CD8-positive, alpha-beta memory T cell (primary cell): Measurements from ENCODE around the gene ARFRP1. TPM values are rescaled to one million over a fixed set of nuclear protein-coding genes. Genes with fewer than 3 reads are reported as not detected.
"Not testable (repeated sequence)": the region's sequence is repeated elsewhere in the genome, so short reads cannot be mapped to it uniquely, and the experiment has no call there.

Experiments used
- CTCF ChIA-PET: fragments of 350-600 bp; sonication (Branson Sonifier 250); formaldehyde crosslinking; loops from one replicate; lab custom pipeline; 2021; ENCODE audit warnings: antibody characterized with exemption; lab: Charles Lee
- POLR2A ChIA-PET: fragments of 350-600 bp; sonication (Branson Sonifier 250); formaldehyde crosslinking; loops from one replicate; lab custom pipeline; 2021; ENCODE audit warnings: antibody characterized with exemption; lab: Charles Lee
- DNase-seq, 5 donors: peaks; one replicate each; pipeline versions ENCODE4 v3.0.0 to v3.0.0-alpha.2; 2020 to 2022; ENCODE audit warnings: mixed read lengths in 1 of 5
- H3K27ac ChIP-seq: one replicate; pipeline ENCODE4 v1.7.0; 2013; ENCODE audit warnings: low read depth, mild to moderate bottlenecking, low read length, moderate library complexity
- H3K27me3 ChIP-seq: 2 replicates; pipeline ENCODE4 v1.7.0; 2013; ENCODE audit warnings: low read length, mild to moderate bottlenecking; ENCODE audit not compliant: insufficient read depth, poor library complexity, severe bottlenecking
- H3K36me3 ChIP-seq: 2 replicates; pipeline ENCODE4 v1.7.0; 2013; ENCODE audit warnings: mild to moderate bottlenecking, low read length, moderate library complexity; ENCODE audit not compliant: insufficient read depth
- H3K4me1 ChIP-seq: 2 replicates; pipeline ENCODE4 v1.7.0; 2013; ENCODE audit warnings: mild to moderate bottlenecking, low read length, moderate library complexity; ENCODE audit not compliant: insufficient read depth
- H3K4me3 ChIP-seq: 2 replicates; pipeline ENCODE4 v1.7.0; 2013; ENCODE audit warnings: mild to moderate bottlenecking, low read length
- H3K9me3 ChIP-seq: 2 replicates; pipeline ENCODE4 v1.7.0; 2013; ENCODE audit warnings: mild to moderate bottlenecking, low read length
- H3K27ac Mint-ChIP-seq, 8 donors: one replicate each; pipeline ENCODE4 v1.8.0; 2020 to 2021; ENCODE audit warnings: mixed read lengths in 8 of 8, mild to moderate bottlenecking in 6 of 8, inconsistent platforms in 3 of 8, moderate library complexity in 3 of 8
- H3K27me3 Mint-ChIP-seq, 2 donors: one replicate each; pipeline ENCODE4 v1.8.0; 2020 to 2021; ENCODE audit warnings: mixed read lengths in 2 of 2, mild to moderate bottlenecking in 1 of 2, moderate library complexity in 1 of 2
- H3K36me3 Mint-ChIP-seq, 3 donors: one replicate each; pipeline ENCODE4 v1.8.0; 2020 to 2021; ENCODE audit warnings: mixed read lengths in 3 of 3, inconsistent platforms in 1 of 3, mild to moderate bottlenecking in 1 of 3
- H3K4me1 Mint-ChIP-seq, 3 donors: one replicate each; pipeline ENCODE4 v1.8.0; 2020 to 2021; ENCODE audit warnings: mixed read lengths in 3 of 3, inconsistent platforms in 1 of 3, mild to moderate bottlenecking in 1 of 3
- H3K4me3 Mint-ChIP-seq, 7 donors: one replicate each; pipeline ENCODE4 v1.8.0; 2020 to 2021; ENCODE audit warnings: mixed read lengths in 7 of 7, mild to moderate bottlenecking in 6 of 7, moderate library complexity in 4 of 7, inconsistent platforms in 2 of 7
- H3K9me3 Mint-ChIP-seq, 5 donors: one replicate each; pipeline ENCODE4 v1.8.0; 2020 to 2022; ENCODE audit warnings: mixed read lengths in 5 of 5, mild to moderate bottlenecking in 3 of 5, moderate library complexity in 2 of 5, inconsistent platforms in 1 of 5
- polyA plus RNA-seq: library from polyadenylated mRNA; unstranded; fragments of 300-500 nt; fragmentation: Illumina TruSeq; gene quantifications from one replicate; pipeline ENCODE4 v1.2.3, GENCODE V29; 2021
- total RNA-seq, 2 experiments: library from RNA; stranded (reverse); gene quantifications; one replicate each; pipeline ENCODE4 v1.2.3, GENCODE V29; 2021

ARFRP1 gene
- total and polyA plus RNA-seq, 3 experiments from 2014 or later: 63.7 to 73.9 (median 72.8) TPM

DNA sequence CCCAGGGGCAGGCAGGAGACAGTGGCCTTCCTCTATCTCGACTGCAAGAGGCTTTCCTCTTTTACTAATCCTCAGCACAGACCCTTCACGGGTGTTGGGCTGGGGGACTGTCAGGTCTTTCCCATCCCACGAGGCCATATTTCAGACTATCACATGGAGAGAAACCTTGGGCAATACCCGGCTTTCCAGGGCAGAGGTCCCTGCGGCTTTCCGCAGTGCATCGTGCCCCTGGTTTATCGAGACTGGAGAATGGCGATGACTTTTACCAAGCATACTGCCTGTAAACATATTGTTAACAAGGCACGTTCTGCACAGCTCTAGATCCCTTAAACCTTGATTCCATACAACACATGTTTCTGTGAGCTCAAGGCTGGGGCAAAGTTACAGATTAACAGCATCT lies 47.6 kb downstream of the ARFRP1 start:
- H3K27me3 Mint-ChIP-seq, H3K36me3 ChIP-seq, DNase-seq, H3K4me3 ChIP-seq, H3K27me3 ChIP-seq, POLR2A ChIA-PET, H3K9me3 Mint-ChIP-seq, H3K27ac ChIP-seq, H3K9me3 ChIP-seq: not testable (repeated sequence)
- CTCF ChIA-PET: interaction anchor here (0.9 kb wide), 1 partner anchor 78 kb away, joined by 3 read pairs; no protein-coding TSS in a partner anchor
- Mint-ChIP-seq H3K4me3 (peak overlapping the region in 5 of 7 donors; percentile 7 to 96 (median 64)), H3K27ac (peak overlapping the region in 1 of 8 donors; percentile 67), H3K36me3 (peaks cover 0 to 42% (median 0%) of the 10 kb centered on the region in 3 donors), H3K4me1 (peaks cover 14 to 34% (median 28%) of the 10 kb centered on the region in 3 donors)
- H3K4me1 ChIP-seq: peaks cover 22% of the 10 kb centered on the region

DNA sequence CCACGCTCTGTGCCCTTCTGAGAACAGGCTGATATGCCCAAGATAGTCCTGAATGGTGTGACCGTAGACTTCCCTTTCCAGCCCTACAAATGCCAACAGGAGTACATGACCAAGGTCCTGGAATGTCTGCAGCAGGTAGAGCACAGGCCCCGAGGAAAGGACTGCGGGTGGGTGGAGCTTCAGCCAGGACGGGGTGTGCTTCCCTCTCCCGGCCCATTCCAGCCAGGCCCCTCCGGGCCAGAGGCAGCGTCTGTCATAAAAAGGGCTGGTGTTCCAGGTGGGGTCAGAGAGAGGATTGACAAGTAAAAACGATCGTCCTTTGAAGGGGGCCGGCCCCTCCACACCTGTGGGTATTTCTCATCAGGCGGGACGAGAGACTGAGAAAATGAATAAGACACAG lies 48.4 kb downstream of the ARFRP1 start:
- Mint-ChIP-seq H3K27ac (peak overlapping the region in 1 of 8 donors; percentile 28), H3K9me3 (no peaks in the 10 kb centered on the region), H3K27me3 (peaks cover 0 to 7% of the 10 kb centered on the region in 2 donors), H3K36me3 (peaks cover 0 to 39% (median 0%) of the 10 kb centered on the region in 3 donors), H3K4me1 (peaks cover 19 to 40% (median 34%) of the 10 kb centered on the region in 3 donors), H3K4me3 (peak overlapping the region; percentile 94 to 96 (median 95))
- DNase-seq: no peak
- no peaks in the 10 kb centered on the region for H3K36me3 ChIP-seq
- ChIA-PET CTCF (no interaction called here), POLR2A (no interaction called here)
- no peak overlapping the region for H3K4me3 ChIP-seq
- peaks cover 30% of the 10 kb centered on the region for H3K4me1 ChIP-seq
- no peaks in the 10 kb centered on the region for H3K9me3 ChIP-seq
- no peaks in the 10 kb centered on the region for H3K27me3 ChIP-seq
- H3K27ac ChIP-seq: no peak overlapping the region

DNA sequence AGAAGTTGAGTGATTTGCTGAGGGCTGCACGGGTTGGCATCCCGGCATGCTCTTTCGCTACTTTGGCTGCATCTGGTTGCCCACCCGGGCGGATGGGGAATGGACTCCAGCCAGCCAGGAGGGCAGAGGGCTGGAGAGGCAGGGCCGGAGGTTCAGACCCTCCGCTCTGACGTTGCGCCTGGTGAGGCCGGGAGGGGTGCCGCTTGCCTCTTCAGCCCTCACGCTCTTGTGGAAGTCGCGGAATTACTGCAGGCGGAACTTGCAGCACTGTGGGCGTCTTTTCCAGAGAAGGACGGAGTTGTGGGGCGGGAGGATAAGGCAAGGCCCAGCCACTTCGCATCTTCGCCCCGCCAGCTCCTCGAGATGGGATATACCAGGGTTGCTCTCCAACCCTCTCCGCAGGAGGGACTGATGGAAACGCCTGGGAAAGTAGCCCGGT lies 49.0 kb downstream of the ARFRP1 start:
- Mint-ChIP-seq H3K4me1 (peaks cover 25 to 46% (median 40%) of the 10 kb centered on the region in 3 donors), H3K27ac (peak overlapping the region; percentile 92 to 98 (median 95)), H3K36me3 (peaks cover 0 to 36% (median 0%) of the 10 kb centered on the region in 3 donors), H3K9me3 (no peaks in the 10 kb centered on the region), H3K4me3 (peak overlapping the region; percentile 94 to 96 (median 95)), H3K27me3 (peaks cover 0 to 8% of the 10 kb centered on the region in 2 donors)
- Histone ChIP-seq H3K27ac (peak overlapping the region; percentile 66), H3K36me3 (no peaks in the 10 kb centered on the region), H3K9me3 (no peaks in the 10 kb centered on the region), H3K4me3 (peak overlapping the region; percentile 96), H3K4me1 (peaks cover 36% of the 10 kb centered on the region), H3K27me3 (no peaks in the 10 kb centered on the region)
- CTCF ChIA-PET: interaction anchor here (0.7 to 1.6 kb wide), 10 partner anchors 10 to 206 kb away, joined by 3 to 12 read pairs (median 4); partner anchors contain the start of genes HELZ2, PTK6 and TPD52L2
- POLR2A ChIA-PET: interaction anchor here (0.6 to 1.5 kb wide), 10 partner anchors 17 to 138 kb away, joined by 3 to 9 read pairs (median 4); partner anchors contain the start of genes ARFRP1, GMEB2 and ZGPAT
- DNase-seq: no peak

DNA sequence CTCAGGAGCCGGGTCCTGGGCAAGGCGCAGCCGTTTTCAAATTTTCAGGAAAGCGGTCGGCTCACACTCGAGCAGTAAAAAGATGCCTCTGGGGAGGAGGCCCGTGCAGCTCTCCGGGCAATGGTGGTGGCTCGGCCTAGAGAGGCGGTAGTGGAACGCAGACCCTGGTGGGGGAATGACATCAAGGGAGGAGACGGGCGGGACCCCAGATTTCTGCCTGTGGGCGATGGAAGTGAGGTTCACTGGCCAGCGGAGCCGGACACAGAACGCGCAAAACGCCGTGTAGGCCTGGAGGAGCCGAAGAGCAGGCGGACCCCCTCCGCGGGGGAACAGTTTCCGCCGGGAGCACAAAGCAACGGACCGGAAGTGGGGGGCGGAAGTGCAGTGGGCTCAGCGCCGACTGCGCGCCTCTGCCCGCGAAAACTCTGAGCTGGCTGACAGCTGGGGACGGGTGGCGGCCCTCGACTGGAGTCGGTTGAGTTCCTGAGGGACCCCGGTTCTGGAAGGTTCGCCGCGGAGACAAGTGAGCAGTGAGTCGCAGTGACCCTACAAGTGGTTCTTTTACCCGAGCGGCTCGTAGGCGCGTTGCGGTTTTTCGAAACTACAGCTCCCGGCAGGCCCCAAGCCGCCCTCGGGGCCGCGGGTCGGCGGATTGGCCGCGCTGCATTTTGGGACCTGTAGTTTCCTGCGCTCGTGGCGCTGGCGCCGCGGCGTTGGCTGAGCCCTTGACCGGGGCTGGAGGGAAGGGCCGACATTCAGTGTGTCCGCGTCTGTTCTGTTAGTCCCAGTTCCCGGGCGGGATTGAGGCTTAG lies 49.6 kb downstream of the ARFRP1 start, which contains the start of gene RTEL1:
Gene RTEL1 (plus strand): TSS at position 376 of the 812 bp plus-strand sequence. CDS start 1,091 bp downstream, outside the sequence.
- Histone ChIP-seq H3K36me3 (no peaks in the 10 kb centered on the region), H3K9me3 (no peaks in the 10 kb centered on the region), H3K4me1 (peaks cover 39% of the 10 kb centered on the region), H3K4me3 (peak within 1 kb of the TSS; percentile 96), H3K27me3 (no peaks in the 10 kb centered on the region), H3K27ac (peak within 1 kb of the TSS; percentile 66)
- Mint-ChIP-seq H3K27ac (peak within 1 kb of the TSS; percentile 92 to 98 (median 95)), H3K9me3 (no peaks in the 10 kb centered on the region), H3K4me1 (peaks cover 26 to 48% (median 41%) of the 10 kb centered on the region in 3 donors), H3K36me3 (peaks cover 0 to 33% (median 0%) of the 10 kb centered on the region in 3 donors), H3K27me3 (peaks cover 0 to 9% of the 10 kb centered on the region in 2 donors), H3K4me3 (peak within 1 kb of the TSS; percentile 94 to 96 (median 95))
- peak; percentile 78 to 89 (median 84) for DNase-seq
- CTCF ChIA-PET: interaction anchor here (0.7 to 1.6 kb wide), 11 partner anchors 10 to 207 kb away, joined by 3 to 12 read pairs (median 5); partner anchors contain the start of genes HELZ2, PTK6 and TPD52L2
- POLR2A ChIA-PET: interaction anchor here (0.5 to 1.5 kb wide), 14 partner anchors 16 to 137 kb away, joined by 3 to 9 read pairs (median 4); partner anchors contain the start of genes ARFRP1, GMEB2 and ZGPAT

GRCh38 chr20:63657260-63657936 lies 50.4 kb downstream of the ARFRP1 start:
- Histone ChIP-seq H3K4me3 (peak overlapping the region; percentile 96), H3K27ac (peak overlapping the region; percentile 66), H3K9me3 (no peaks in the 10 kb centered on the region), H3K36me3 (no peaks in the 10 kb centered on the region), H3K27me3 (no peaks in the 10 kb centered on the region), H3K4me1 (peaks cover 39% of the 10 kb centered on the region)
- H3K9me3 Mint-ChIP-seq: no peaks in the 10 kb centered on the region
- H3K36me3 Mint-ChIP-seq: peaks cover 0 to 26% (median 0%) of the 10 kb centered on the region in 3 donors
- ChIA-PET CTCF (interaction anchor here (1.1 to 1.6 kb wide), 8 partner anchors 11 to 136 kb away, joined by 3 to 12 read pairs (median 5); partner anchors contain the start of genes HELZ2 and PTK6), POLR2A (interaction anchor here (0.5 to 1.5 kb wide), 6 partner anchors 19 to 136 kb away, joined by 4 to 9 read pairs (median 4); partner anchors contain the start of genes ARFRP1, GMEB2 and ZGPAT)
- peak overlapping the region in 6 of 8 donors; percentile 92 to 98 (median 95) for H3K27ac Mint-ChIP-seq
- no peak for DNase-seq
- H3K27me3 Mint-ChIP-seq: peaks cover 0 to 9% of the 10 kb centered on the region in 2 donors
- peaks cover 26 to 48% (median 41%) of the 10 kb centered on the region in 3 donors for H3K4me1 Mint-ChIP-seq
- peak overlapping the region; percentile 59 to 96 (median 95) for H3K4me3 Mint-ChIP-seq

- ChIA-PET CTCF (interaction anchor here (1.1 to 1.6 kb wide), 2 partner anchors 15 to 32 kb away, joined by 4 to 8 read pairs; no protein-coding TSS in a partner anchor), POLR2A (no interaction called here)
- H3K4me3 Mint-ChIP-seq: peak overlapping the region in 2 of 7 donors; percentile 63 to 96
- H3K27ac Mint-ChIP-seq: no peak overlapping the region
- H3K27ac ChIP-seq: no peak overlapping the region
- DNase-seq: no peak
- no peaks in the 10 kb centered on the region for H3K36me3 ChIP-seq
- no peaks in the 10 kb centered on the region for H3K9me3 Mint-ChIP-seq
- no peaks in the 10 kb centered on the region for H3K9me3 ChIP-seq
- peaks cover 28 to 52% (median 44%) of the 10 kb centered on the region in 3 donors for H3K4me1 Mint-ChIP-seq
- no peak overlapping the region for H3K4me3 ChIP-seq
- peaks cover 44% of the 10 kb centered on the region for H3K4me1 ChIP-seq
- no peaks in the 10 kb centered on the region for H3K27me3 ChIP-seq
- H3K36me3 Mint-ChIP-seq: peaks cover 0 to 19% (median 0%) of the 10 kb centered on the region in 3 donors
- peaks cover 0 to 7% of the 10 kb centered on the region in 2 donors for H3K27me3 Mint-ChIP-seq
Measured at GRCh38 chr20:63656451-63656850, 51.3 kb downstream of the ARFRP1 start.

DNA sequence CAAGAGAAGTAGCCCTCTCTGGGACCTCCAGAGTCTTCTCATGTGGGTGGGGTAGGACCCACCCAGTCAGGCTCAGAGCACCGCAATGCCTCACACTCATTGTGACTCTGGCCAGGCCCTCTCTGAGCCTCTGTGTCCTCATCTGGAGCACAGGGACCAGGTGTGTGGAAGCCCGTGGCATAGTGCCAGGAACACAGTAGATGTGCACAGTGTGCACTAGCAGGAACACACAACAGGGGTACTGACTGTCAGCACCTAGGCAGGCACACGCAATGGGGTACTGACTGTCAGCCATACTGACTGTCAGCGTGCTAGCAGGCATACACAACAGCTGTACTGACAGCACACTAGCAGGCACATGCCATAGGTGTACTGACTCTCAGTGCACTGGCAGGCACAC lies 52.5 kb downstream of the ARFRP1 start:
- POLR2A ChIA-PET: no interaction called here

More for the DNA sequence above, 52.5 kb downstream of the ARFRP1 start:
- DNase-seq: no peak
- Mint-ChIP-seq H3K4me3 (peak overlapping the region in 2 of 7 donors; percentile 29 to 80), H3K9me3 (no peaks in the 10 kb centered on the region), H3K27ac (peak overlapping the region in 1 of 8 donors; percentile 91), H3K36me3 (peaks cover 0 to 17% (median 0%) of the 10 kb centered on the region in 3 donors), H3K27me3 (peaks cover 0 to 7% of the 10 kb centered on the region in 2 donors), H3K4me1 (peaks cover 27 to 53% (median 42%) of the 10 kb centered on the region in 3 donors)
- no peaks in the 10 kb centered on the region for H3K9me3 ChIP-seq
- no peak overlapping the region for H3K27ac ChIP-seq
- no peaks in the 10 kb centered on the region for H3K36me3 ChIP-seq
- CTCF ChIA-PET: interaction anchor here (1.1 to 1.7 kb wide), 2 partner anchors 13 to 118 kb away, joined by 3 to 4 read pairs; partner anchors contain the start of gene PTK6
- H3K4me3 ChIP-seq: no peak overlapping the region
- no peaks in the 10 kb centered on the region for H3K27me3 ChIP-seq
- peaks cover 48% of the 10 kb centered on the region for H3K4me1 ChIP-seq
